Esophagus squamous epithelium (tissue), 4 donors: Measurements from ENCODE around the gene THEM5.

Experiments used
- POLR2A ChIP-seq, 4 donors: fragments of 450-650 bp; IDR thresholded peaks; one replicate each; pipeline ENCODE4 v1.6.1; 2017; ENCODE audit warnings: antibody characterized with exemption in 4 of 4, mild to moderate bottlenecking in 4 of 4, moderate library complexity in 3 of 4
- TF ChIP-seq, protein P1 (sequence below), 6 experiments: fragments of 450-650 bp in 4 of 6; fragments of 200-600 bp in 2 of 6; sonication (generic) in 2 of 6; IDR thresholded peaks; one replicate each; pipeline ENCODE4 v1.5.1; 2016 to 2019; ENCODE audit warnings: antibody characterized with exemption in 6 of 6, mild to moderate bottlenecking in 4 of 6, moderate library complexity in 4 of 6

DNA sequence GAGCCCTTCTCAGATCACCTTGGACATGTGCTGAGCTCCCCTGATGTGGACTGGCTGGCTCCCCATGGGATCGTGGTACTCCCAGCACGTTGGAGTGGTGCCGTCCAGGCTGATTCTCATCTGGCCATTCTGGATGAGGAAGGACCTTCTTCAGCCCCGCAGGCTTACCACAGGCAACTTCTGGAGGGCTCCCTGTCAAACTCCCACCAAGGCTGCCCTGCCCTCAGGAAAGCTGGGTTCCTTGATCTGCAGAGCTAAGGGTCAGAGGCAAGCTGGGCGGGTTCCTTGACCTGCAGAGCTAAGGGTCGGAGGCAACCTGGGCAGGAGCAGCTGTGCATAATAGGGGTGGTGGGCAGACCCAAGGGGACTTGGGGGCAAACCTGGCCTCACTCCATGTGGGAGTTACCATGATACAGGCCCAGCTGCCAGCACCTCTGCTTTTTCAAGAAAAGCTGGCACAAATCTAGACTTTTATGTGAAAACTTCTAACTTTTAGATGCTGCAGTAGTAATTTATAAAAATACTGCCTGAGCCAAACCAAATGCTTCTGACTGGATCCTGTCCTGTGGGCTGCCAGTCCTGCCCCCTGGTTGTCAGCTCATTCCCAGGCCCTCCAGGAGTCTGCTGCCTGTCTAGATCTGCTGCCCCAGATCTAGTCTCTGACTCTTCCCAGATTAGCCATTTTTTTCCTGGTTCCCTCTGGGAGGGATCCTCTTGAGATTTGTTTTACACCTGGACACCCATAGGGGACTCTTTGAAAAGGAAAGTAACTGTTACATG lies 5.6 kb upstream of the THEM5 start:
- no peak for TF ChIP-seq POLR2A (IDR thresholded peaks at IDR 0.05)
- TF ChIP-seq, protein P1, sequence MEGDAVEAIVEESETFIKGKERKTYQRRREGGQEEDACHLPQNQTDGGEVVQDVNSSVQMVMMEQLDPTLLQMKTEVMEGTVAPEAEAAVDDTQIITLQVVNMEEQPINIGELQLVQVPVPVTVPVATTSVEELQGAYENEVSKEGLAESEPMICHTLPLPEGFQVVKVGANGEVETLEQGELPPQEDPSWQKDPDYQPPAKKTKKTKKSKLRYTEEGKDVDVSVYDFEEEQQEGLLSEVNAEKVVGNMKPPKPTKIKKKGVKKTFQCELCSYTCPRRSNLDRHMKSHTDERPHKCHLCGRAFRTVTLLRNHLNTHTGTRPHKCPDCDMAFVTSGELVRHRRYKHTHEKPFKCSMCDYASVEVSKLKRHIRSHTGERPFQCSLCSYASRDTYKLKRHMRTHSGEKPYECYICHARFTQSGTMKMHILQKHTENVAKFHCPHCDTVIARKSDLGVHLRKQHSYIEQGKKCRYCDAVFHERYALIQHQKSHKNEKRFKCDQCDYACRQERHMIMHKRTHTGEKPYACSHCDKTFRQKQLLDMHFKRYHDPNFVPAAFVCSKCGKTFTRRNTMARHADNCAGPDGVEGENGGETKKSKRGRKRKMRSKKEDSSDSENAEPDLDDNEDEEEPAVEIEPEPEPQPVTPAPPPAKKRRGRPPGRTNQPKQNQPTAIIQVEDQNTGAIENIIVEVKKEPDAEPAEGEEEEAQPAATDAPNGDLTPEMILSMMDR (IDR thresholded peaks at IDR 0.05): no peak
